HEK293 (cell line): Measurements from ENCODE around the gene IFT122.

Source experiments
- SETDB1 ChIP-seq: IDR thresholded peaks from one replicate; pipeline ENCODE4 v1.6.1; 2017; ENCODE audit warnings: mild to moderate bottlenecking, low read length, moderate library complexity, mixed read lengths; ENCODE audit not compliant: insufficient read length
- ZFP37 ChIP-seq: fragments of 450-650 bp; formaldehyde crosslinking; IDR thresholded peaks from 2 replicates; pipeline ENCODE4 v1.5.1; 2016; ENCODE audit warnings: missing biosample characterization, missing genetic modification characterization
- ZNF221 ChIP-seq: fragments of 450-650 bp; formaldehyde crosslinking; IDR thresholded peaks from 2 replicates; pipeline ENCODE4 v1.5.1; 2017; ENCODE audit warnings: missing biosample characterization, missing genetic modification characterization, borderline replicate concordance
- ZNF791 ChIP-seq: fragments of 450-650 bp; formaldehyde crosslinking; IDR thresholded peaks from 2 replicates; pipeline ENCODE4 v1.5.1; 2016; ENCODE audit warnings: missing biosample characterization, missing genetic modification characterization
- TF ChIP-seq, protein P1 (sequence below): fragments of 450-650 bp; formaldehyde crosslinking; IDR thresholded peaks from 2 replicates; pipeline ENCODE4 v1.5.1; 2016; ENCODE audit warnings: missing biosample characterization, missing genetic modification characterization, low read depth
- TF ChIP-seq, protein P2 (sequence below): fragments of 450-650 bp; formaldehyde crosslinking; IDR thresholded peaks from 2 replicates; pipeline ENCODE4 v1.5.1; 2016; ENCODE audit warnings: missing biosample characterization, missing genetic modification characterization

DNA sequence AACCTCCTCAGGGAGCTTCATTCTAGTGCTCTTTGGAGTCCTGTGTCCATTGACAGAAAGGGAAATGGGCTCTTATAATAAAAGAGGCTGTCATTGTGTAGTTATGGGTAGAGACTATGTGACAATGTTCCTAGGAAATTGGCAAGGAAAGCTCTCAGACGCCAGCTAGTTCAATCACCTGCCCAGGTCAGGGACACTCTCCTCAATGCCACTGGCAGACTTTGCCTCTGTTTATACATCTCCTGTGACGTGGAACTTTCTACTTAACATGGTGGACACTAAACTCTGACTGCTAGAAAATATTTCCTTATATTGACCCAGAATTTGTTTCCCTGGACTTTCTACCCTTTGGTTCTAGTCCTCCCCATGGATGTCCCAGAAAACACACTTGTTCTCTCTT, 14.4 kb upstream of the IFT122 start:
- TF ChIP-seq ZFP37 (tag by site-specific recombination): no peak
- TF ChIP-seq, protein P1, sequence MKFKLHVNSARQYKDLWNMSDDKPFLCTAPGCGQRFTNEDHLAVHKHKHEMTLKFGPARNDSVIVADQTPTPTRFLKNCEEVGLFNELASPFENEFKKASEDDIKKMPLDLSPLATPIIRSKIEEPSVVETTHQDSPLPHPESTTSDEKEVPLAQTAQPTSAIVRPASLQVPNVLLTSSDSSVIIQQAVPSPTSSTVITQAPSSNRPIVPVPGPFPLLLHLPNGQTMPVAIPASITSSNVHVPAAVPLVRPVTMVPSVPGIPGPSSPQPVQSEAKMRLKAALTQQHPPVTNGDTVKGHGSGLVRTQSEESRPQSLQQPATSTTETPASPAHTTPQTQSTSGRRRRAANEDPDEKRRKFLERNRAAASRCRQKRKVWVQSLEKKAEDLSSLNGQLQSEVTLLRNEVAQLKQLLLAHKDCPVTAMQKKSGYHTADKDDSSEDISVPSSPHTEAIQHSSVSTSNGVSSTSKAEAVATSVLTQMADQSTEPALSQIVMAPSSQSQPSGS (tag by site-specific recombination): no peak
- TF ChIP-seq ZNF221: no peak
- TF ChIP-seq SETDB1: no peak
- TF ChIP-seq, protein P2, sequence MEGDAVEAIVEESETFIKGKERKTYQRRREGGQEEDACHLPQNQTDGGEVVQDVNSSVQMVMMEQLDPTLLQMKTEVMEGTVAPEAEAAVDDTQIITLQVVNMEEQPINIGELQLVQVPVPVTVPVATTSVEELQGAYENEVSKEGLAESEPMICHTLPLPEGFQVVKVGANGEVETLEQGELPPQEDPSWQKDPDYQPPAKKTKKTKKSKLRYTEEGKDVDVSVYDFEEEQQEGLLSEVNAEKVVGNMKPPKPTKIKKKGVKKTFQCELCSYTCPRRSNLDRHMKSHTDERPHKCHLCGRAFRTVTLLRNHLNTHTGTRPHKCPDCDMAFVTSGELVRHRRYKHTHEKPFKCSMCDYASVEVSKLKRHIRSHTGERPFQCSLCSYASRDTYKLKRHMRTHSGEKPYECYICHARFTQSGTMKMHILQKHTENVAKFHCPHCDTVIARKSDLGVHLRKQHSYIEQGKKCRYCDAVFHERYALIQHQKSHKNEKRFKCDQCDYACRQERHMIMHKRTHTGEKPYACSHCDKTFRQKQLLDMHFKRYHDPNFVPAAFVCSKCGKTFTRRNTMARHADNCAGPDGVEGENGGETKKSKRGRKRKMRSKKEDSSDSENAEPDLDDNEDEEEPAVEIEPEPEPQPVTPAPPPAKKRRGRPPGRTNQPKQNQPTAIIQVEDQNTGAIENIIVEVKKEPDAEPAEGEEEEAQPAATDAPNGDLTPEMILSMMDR (tag by site-specific recombination): no peak
- TF ChIP-seq ZNF791 (tag by site-specific recombination): no peak
